ENCODE measurements around the gene MTMR1. TPM values are rescaled to one million over a fixed set of nuclear protein-coding genes. Genes with fewer than 3 reads are reported as not detected.
A peak's percentile ranks its signal among the peaks of the same experiment; 100 is the strongest.

Gene MTMR1
- polyA plus RNA-seq (2011; rRNA removed) (26.6 and 28.3 TPM in 2 replicates), polyA plus RNA-seq (2017; fragmentation: RNase III; extraction: RNeasy Plus Mini Kit Qiagen cat#74134 plus additional on column Dnase treatment) (17.3 to 18.7 TPM (median 17.4 TPM) in 3 replicates), polyA minus RNA-seq (2011; rRNA and poly(A)+ RNA removed) (21.5 and 21.8 TPM in 2 replicates)
- 12.6 and 16.1 TPM in 2 replicates for polyA plus RNA-seq (2012; cell fraction: cytosol; rRNA removed)
- 26.5 and 29.4 TPM in 2 replicates for polyA plus RNA-seq (2012; cell fraction: nucleus; rRNA removed)

- H3K4me1 ChIP-seq, result peaks cover 19% of the 10 kb centered on the region
- ATAC-seq (peak; percentile 52 to 62), DNase-seq (ENCODE audit: low read depth in 1 of 2, low spot score in 1 of 2) (peak in 1 of 2 experiments; percentile 33), FAIRE-seq (no peak)
- ChIA-PET POLR2A (interaction anchor here (0.6 to 2.1 kb wide), 4 partner anchors 9 to 754 kb away, joined by 3 to 8 read pairs (median 4); partner anchors contain the start of gene EOLA2), CTCF (interaction anchor here (1.1 to 1.7 kb wide), 3 partner anchors 9 to 24 kb away, joined by 5 to 15 read pairs (median 5); no protein-coding TSS in a partner anchor)
- H3K4me3 ChIP-seq, result peak within 1 kb of the TSS; percentile 87
- peak within 1 kb of the TSS; percentile 87 for H3K4me2 ChIP-seq
- peaks cover 12% of the 10 kb centered on the region for H3K9me3 ChIP-seq
- H3K27ac ChIP-seq, result peak within 1 kb of the TSS; percentile 85 to 96
- under 1% methylated on average over 14 of the region's 92 CpGs for WGBS (ENCODE audit: missing lambda C conversion rate)
- TF ChIP-seq POLR2A (IDR thresholded peaks at IDR 0.05; ENCODE audit: low read length) (peak; percentile 17; the same call in 1 of the 2 replicates), EHF (CRISPR knock-in tag; IDR thresholded peaks at IDR 0.05) (no peak), PHF8 (IDR thresholded peaks at IDR 0.05; ENCODE audit: borderline replicate concordance, low read depth) (peak; percentile 17; the same call in 1 of the 2 replicates), BCL3 (IDR thresholded peaks at IDR 0.05) (peak; percentile 53; the same call in 1 of the 3 replicates), JUN (IDR thresholded peaks at IDR 0.05) (peak in 1 of 2 experiments; percentile 52; a peak in 3 of 5 replicates), HDAC2 (IDR thresholded peaks at IDR 0.05) (no peak)
Observed at GRCh38 chrX:150692831-150693724, at the start of gene MTMR1. TSS of gene MTMR1 (plus strand) at chrX:150693396. CDS start at chrX:150693531, 135 bp downstream.

GRCh38 chrX:150643958-150644357, 49.2 kb upstream of the MTMR1 start:
- POLR2A ChIA-PET, result no interaction called here

More at GRCh38 chrX:150643958-150644357, 49.2 kb upstream of the MTMR1 start:
- Histone ChIP-seq H3K27ac (no peak overlapping the region), H3K4me3 (no peak overlapping the region), H3K4me1 (no peaks in the 10 kb centered on the region; the same call in 2 of the 3 replicates), H3K4me2 (no peak overlapping the region), H3K9me3 (no peaks in the 10 kb centered on the region)
- no peak for DNase-seq (ENCODE audit: low read depth in 1 of 2, low spot score in 1 of 2)
- FAIRE-seq, result no peak
- CTCF ChIA-PET, result interaction anchor here (0.7 to 1.3 kb wide), 2 partner anchors 11 to 695 kb away, joined by 3 read pairs; no protein-coding TSS in a partner anchor
- TF ChIP-seq ZNF302 (CRISPR knock-in tag; IDR thresholded peaks at IDR 0.05) (no peak), RAD21 (conservative IDR thresholded peaks at IDR 0.05 in 1 of 2, IDR thresholded peaks at IDR 0.05 in 1 of 2) (no peak), PHF8 (IDR thresholded peaks at IDR 0.05; ENCODE audit: borderline replicate concordance, low read depth) (no peak), FOSL2 (IDR thresholded peaks at IDR 0.05) (no peak), FOSL2 (CRISPR knock-in tag; IDR thresholded peaks at IDR 0.05) (no peak), HDAC2 (IDR thresholded peaks at IDR 0.05) (no peak), RFX5 (IDR thresholded peaks at IDR 0.05) (no peak), USF2 (IDR thresholded peaks at IDR 0.05) (no peak), CTCF (IDR thresholded peaks at IDR 0.05) (no peak), ESRRA (IDR thresholded peaks at IDR 0.05; ENCODE audit: borderline replicate concordance, low read length) (no peak), ZC3H11A (IDR thresholded peaks at IDR 0.05) (no peak), FOSB (CRISPR knock-in tag; IDR thresholded peaks at IDR 0.05) (no peak), JUNB (IDR thresholded peaks at IDR 0.05) (no peak), SMC3 (IDR thresholded peaks at IDR 0.05) (no peak), BHLHE40 (IDR thresholded peaks at IDR 0.05; ENCODE audit: low read depth, low read length) (no peak), HEYL (CRISPR knock-in tag; IDR thresholded peaks at IDR 0.05) (no peak), HOXB5 (CRISPR knock-in tag; IDR thresholded peaks at IDR 0.05) (no peak)
- WGBS (ENCODE audit: missing lambda C conversion rate), result 92% methylated on average over 2 of the region's 2 CpGs
- ATAC-seq, result no peak
